NCI-H1436 treated with DMSO at 0.1 percent for 48 hours (cell line): ENCODE results near the gene NAP1L5.

Experiments used
- DNase-seq: peaks from one replicate; lab custom pipeline; 2025; lab: John Stamatoyannopoulos, UW

Gene NAP1L5

GRCh38 chr4:88660446-88661294 is 37.0 kb downstream of the NAP1L5 start:
- DNase-seq: no peak

- no peak for DNase-seq
Observed at GRCh38 chr4:88659890-88660208, 37.8 kb downstream of the NAP1L5 start.

GRCh38 chr4:88659055-88659889 is 38.4 kb downstream of the NAP1L5 start:
- no peak for DNase-seq

- no peak for DNase-seq
Observed at GRCh38 chr4:88655226-88655625, 42.4 kb downstream of the NAP1L5 start.

- no peak for DNase-seq
Observed at GRCh38 chr4:88653371-88653946, 44.2 kb downstream of the NAP1L5 start.

- no peak for DNase-seq
Observed at GRCh38 chr4:88649716-88650115, 47.9 kb downstream of the NAP1L5 start.

- DNase-seq: no peak
Observed at GRCh38 chr4:88646528-88647280, 50.9 kb downstream of the NAP1L5 start.

- DNase-seq: no peak
Observed at GRCh38 chr4:88645994-88646393, 51.6 kb downstream of the NAP1L5 start.
